ENCODE data around the gene FILIP1L. TPM values are rescaled to one million over a fixed set of nuclear protein-coding genes. Genes with fewer than 3 reads are reported as not detected.

The FILIP1L gene
- total and polyA plus RNA-seq, 5 donors = 42.2 to 88.3 (median 56.4) TPM

- intact Hi-C loops (cut with DNase I) = no loop called here
- H3K4me1 ChIP-seq (ENCODE audit: control insufficient read depth, insufficient read depth, low read length) = peaks cover 3% of the 10 kb centered on the region
- WGBS = 52% methylated on average over 2 of the region's 2 CpGs
These were observed 255.8 kb downstream of the FILIP1L start for GRCh38 chr3:99858469-99858868.

GRCh38 chr3:99857278-99857677 is 257.0 kb downstream of the FILIP1L start:
- no peaks in the 10 kb centered on the region for H3K9me3 ChIP-seq (ENCODE audit: control insufficient read depth, low read length)
- H3K27me3 ChIP-seq (ENCODE audit: control insufficient read depth, insufficient read depth) = no peaks in the 10 kb centered on the region
- 44% methylated on average over 1 of the region's 1 CpG for WGBS
- no peak overlapping the region for H3K27ac ChIP-seq (ENCODE audit: low read length)
- H3K4me1 ChIP-seq (ENCODE audit: control insufficient read depth, insufficient read depth, low read length) = no peaks in the 10 kb centered on the region
- intact Hi-C loops (cut with DNase I) = no loop called here
- no peak for DNase-seq
- ATAC-seq = no peak
- H3K4me3 ChIP-seq (ENCODE audit: low read length) = no peak overlapping the region

More at GRCh38 chr3:99858469-99858868, 255.8 kb downstream of the FILIP1L start:
- Histone ChIP-seq H3K27me3 (ENCODE audit: control insufficient read depth, insufficient read depth) (no peaks in the 10 kb centered on the region), H3K4me3 (ENCODE audit: low read length) (no peak overlapping the region), H3K27ac (ENCODE audit: low read length) (peak overlapping the region; percentile 48), H3K9me3 (ENCODE audit: control insufficient read depth, low read length) (no peaks in the 10 kb centered on the region)
- ATAC-seq = no peak
- no peak for DNase-seq

DNA sequence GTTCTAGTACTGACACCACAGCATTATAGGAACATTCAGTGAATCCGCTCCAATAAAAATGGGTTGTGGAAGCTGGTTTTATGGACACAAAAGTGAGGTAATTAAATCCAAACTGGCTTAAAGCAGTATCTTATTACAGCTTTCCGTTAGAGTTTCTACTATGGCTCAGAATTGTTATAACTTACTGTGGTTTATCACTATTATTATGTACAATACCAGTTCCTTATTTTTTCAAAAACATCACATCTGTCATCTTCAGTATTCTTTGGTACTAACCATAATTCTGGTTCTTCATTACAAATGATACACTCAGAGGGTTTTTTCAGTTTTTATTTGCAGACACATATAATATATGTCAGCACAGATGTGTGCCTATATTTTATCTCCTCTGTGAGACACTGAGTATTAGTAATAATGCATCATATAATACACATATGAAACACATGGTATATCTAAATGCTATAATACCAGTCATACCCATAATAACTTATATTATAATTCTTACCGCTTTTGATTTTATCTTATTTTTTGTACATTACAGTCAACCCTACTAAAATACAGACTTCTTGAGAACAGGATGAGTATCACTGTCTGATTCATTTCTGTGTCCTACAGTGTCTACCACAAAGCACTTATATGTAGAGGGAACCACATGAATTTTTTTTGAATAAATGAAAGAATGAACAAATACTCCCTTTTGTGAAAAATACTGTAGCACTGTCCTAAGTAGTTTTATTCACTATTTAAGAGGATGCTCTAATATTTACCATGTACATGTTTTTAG is 257.7 kb downstream of the FILIP1L start:
- WGBS = 84% methylated on average over 3 of the region's 3 CpGs
- DNase-seq = no peak
- Histone ChIP-seq H3K9me3 (ENCODE audit: control insufficient read depth, low read length) (no peaks in the 10 kb centered on the region), H3K27ac (ENCODE audit: low read length) (no peak overlapping the region), H3K4me3 (ENCODE audit: low read length) (no peak overlapping the region), H3K27me3 (ENCODE audit: control insufficient read depth, insufficient read depth) (no peaks in the 10 kb centered on the region), H3K4me1 (ENCODE audit: control insufficient read depth, insufficient read depth, low read length) (no peaks in the 10 kb centered on the region)
- no peak for ATAC-seq
- intact Hi-C loops (cut with DNase I) = no loop called here

- ATAC-seq (no peak), DNase-seq (no peak)
- Histone ChIP-seq H3K27me3 (ENCODE audit: control insufficient read depth, insufficient read depth) (no peaks in the 10 kb centered on the region), H3K27ac (ENCODE audit: low read length) (no peak overlapping the region), H3K9me3 (ENCODE audit: control insufficient read depth, low read length) (no peaks in the 10 kb centered on the region), H3K4me1 (ENCODE audit: control insufficient read depth, insufficient read depth, low read length) (no peaks in the 10 kb centered on the region), H3K4me3 (ENCODE audit: low read length) (no peak overlapping the region)
- WGBS = 84% methylated on average over 1 of the region's 1 CpG
- intact Hi-C loops (cut with DNase I) = no loop called here
These were observed 258.4 kb downstream of the FILIP1L start for GRCh38 chr3:99855900-99856299.

- DNase-seq = no peak
- H3K27me3 ChIP-seq (ENCODE audit: control insufficient read depth, insufficient read depth) = no peaks in the 10 kb centered on the region
- peaks cover 2% of the 10 kb centered on the region for H3K4me1 ChIP-seq (ENCODE audit: control insufficient read depth, insufficient read depth, low read length)
- no peaks in the 10 kb centered on the region for H3K9me3 ChIP-seq (ENCODE audit: control insufficient read depth, low read length)
- 75% methylated on average over 1 of the region's 1 CpG for WGBS
- intact Hi-C loops (cut with DNase I) = no loop called here
- H3K27ac ChIP-seq (ENCODE audit: low read length) = no peak overlapping the region
- no peak for ATAC-seq
- H3K4me3 ChIP-seq (ENCODE audit: low read length) = no peak overlapping the region
These were observed 259.5 kb downstream of the FILIP1L start for GRCh38 chr3:99854756-99855298.

DNA sequence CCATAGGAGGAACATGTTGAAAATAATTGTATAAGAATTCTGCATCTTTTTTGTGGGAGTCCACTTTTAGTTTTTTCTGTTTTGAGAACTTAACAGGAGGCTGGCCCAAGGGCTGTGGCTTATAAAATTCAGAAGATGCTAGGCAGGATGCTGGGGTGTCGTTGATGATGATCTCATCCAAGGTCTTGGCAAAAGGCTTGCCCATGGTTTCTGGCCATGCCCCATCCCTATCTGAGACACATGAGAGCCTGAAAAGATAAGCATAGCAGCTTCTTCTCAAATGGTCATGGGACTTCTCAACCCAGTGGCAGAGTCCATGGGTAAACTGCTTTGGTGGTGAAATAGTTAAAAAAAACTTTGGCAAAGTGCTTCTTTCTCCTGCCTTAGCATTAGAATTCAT is 261.4 kb downstream of the FILIP1L start:
- no peak overlapping the region for H3K27ac ChIP-seq (ENCODE audit: low read length)
- H3K4me3 ChIP-seq (ENCODE audit: low read length) = no peak overlapping the region
- intact Hi-C loops (cut with DNase I) = no loop called here
- H3K27me3 ChIP-seq (ENCODE audit: control insufficient read depth, insufficient read depth) = no peaks in the 10 kb centered on the region
- ATAC-seq = no peak
- DNase-seq = no peak
- WGBS = 38% methylated on average over 1 of the region's 1 CpG
- H3K4me1 ChIP-seq (ENCODE audit: control insufficient read depth, insufficient read depth, low read length) = peaks cover 2% of the 10 kb centered on the region
- H3K9me3 ChIP-seq (ENCODE audit: control insufficient read depth, low read length) = no peaks in the 10 kb centered on the region

DNA sequence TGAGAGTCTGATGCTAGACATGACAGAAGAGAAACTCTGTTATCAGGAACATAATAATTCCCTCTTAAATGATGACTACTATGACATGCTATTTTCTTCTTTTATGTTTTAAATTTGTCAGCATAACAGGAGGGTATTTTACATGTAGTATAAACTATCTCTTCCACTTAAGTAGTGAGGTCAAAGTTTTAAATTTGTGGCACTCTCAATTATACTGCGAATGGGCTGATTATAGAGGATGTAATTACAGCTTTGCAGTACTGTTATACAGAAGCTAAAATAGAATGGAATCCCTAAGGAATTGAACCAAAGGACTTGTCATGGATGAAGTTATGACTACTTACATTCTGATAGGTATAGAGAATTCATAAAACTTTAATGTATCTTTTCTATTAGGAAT is 262.3 kb downstream of the FILIP1L start:
- Histone ChIP-seq H3K4me3 (ENCODE audit: low read length) (no peak overlapping the region), H3K4me1 (ENCODE audit: control insufficient read depth, insufficient read depth, low read length) (peaks cover 2% of the 10 kb centered on the region), H3K27me3 (ENCODE audit: control insufficient read depth, insufficient read depth) (no peaks in the 10 kb centered on the region), H3K9me3 (ENCODE audit: control insufficient read depth, low read length) (no peaks in the 10 kb centered on the region), H3K27ac (ENCODE audit: low read length) (no peak overlapping the region)
- no peak for ATAC-seq
- no peak for DNase-seq
- intact Hi-C loops (cut with DNase I) = no loop called here
- WGBS = 70% methylated on average over 1 of the region's 1 CpG

- Histone ChIP-seq H3K4me1 (ENCODE audit: control insufficient read depth, insufficient read depth, low read length) (peaks cover 5% of the 10 kb centered on the region), H3K4me3 (ENCODE audit: low read length) (no peak overlapping the region), H3K27ac (ENCODE audit: low read length) (no peak overlapping the region), H3K9me3 (ENCODE audit: control insufficient read depth, low read length) (no peaks in the 10 kb centered on the region), H3K27me3 (ENCODE audit: control insufficient read depth, insufficient read depth) (no peaks in the 10 kb centered on the region)
- intact Hi-C loops (cut with DNase I) = no loop called here
- 88% methylated on average over 6 of the region's 6 CpGs for WGBS
- DNase-seq (no peak), ATAC-seq (no peak)
These were observed 263.7 kb downstream of the FILIP1L start for GRCh38 chr3:99850608-99851007.

- Histone ChIP-seq H3K4me3 (ENCODE audit: low read length) (no peak overlapping the region), H3K27me3 (ENCODE audit: control insufficient read depth, insufficient read depth) (no peaks in the 10 kb centered on the region), H3K4me1 (ENCODE audit: control insufficient read depth, insufficient read depth, low read length) (peaks cover 8% of the 10 kb centered on the region), H3K27ac (ENCODE audit: low read length) (no peak overlapping the region), H3K9me3 (ENCODE audit: control insufficient read depth, low read length) (no peaks in the 10 kb centered on the region)
- DNase-seq = peak in 2 of 3 donors; percentile 39 to 45
- intact Hi-C loops (cut with DNase I) = loop anchor here in 2 of 4 donors (5.0 to 10.0 kb wide), 2 partner anchors 206 to 409 kb away; no protein-coding TSS in a partner anchor
- 72% methylated on average over 6 of the region's 6 CpGs for WGBS
- no peak for ATAC-seq
These were observed 265.9 kb downstream of the FILIP1L start for GRCh38 chr3:99848433-99848832.

- intact Hi-C loops (cut with DNase I) = loop anchor here in 2 of 4 donors (5.0 to 10.0 kb wide), 2 partner anchors 208 to 411 kb away; no protein-coding TSS in a partner anchor
- ATAC-seq = peak; percentile 54 to 64
- WGBS = 16% methylated on average over 6 of the region's 6 CpGs
- Histone ChIP-seq H3K9me3 (ENCODE audit: control insufficient read depth, low read length) (no peaks in the 10 kb centered on the region), H3K27me3 (ENCODE audit: control insufficient read depth, insufficient read depth) (no peaks in the 10 kb centered on the region), H3K4me1 (ENCODE audit: control insufficient read depth, insufficient read depth, low read length) (peaks cover 8% of the 10 kb centered on the region), H3K4me3 (ENCODE audit: low read length) (no peak overlapping the region), H3K27ac (ENCODE audit: low read length) (no peak overlapping the region)
- DNase-seq = no peak
These were observed 267.7 kb downstream of the FILIP1L start for GRCh38 chr3:99846477-99847160.

DNA sequence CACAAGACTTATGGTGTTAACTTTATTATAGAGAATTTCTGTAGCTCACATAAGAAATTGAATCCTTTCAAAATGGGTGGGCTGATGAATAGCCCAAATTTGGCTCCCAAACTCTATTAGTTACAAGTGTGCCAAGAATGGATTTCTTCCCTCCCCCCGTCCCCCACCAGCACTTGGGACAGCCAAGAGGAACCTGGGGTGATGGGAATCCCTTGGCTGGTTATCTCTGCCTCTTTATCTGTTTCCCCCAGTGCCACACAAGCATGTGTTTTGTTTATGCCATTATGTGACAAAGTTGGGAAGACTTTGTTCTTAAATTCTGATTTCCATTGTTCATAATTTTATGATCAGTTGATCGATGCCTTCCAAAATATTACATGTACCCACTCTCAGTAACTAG is 268.3 kb downstream of the FILIP1L start:
- peak in 1 of 2 donors; percentile 12 for ATAC-seq
- H3K4me3 ChIP-seq (ENCODE audit: low read length) = no peak overlapping the region
- peaks cover 8% of the 10 kb centered on the region for H3K4me1 ChIP-seq (ENCODE audit: control insufficient read depth, insufficient read depth, low read length)
- H3K27ac ChIP-seq (ENCODE audit: low read length) = no peak overlapping the region
- intact Hi-C loops (cut with DNase I) = loop anchor here in 2 of 4 donors (5.0 to 10.0 kb wide), 2 partner anchors 209 to 411 kb away; no protein-coding TSS in a partner anchor
- H3K9me3 ChIP-seq (ENCODE audit: control insufficient read depth, low read length) = no peaks in the 10 kb centered on the region
- WGBS = 33% methylated on average over 2 of the region's 2 CpGs
- DNase-seq = no peak
- no peaks in the 10 kb centered on the region for H3K27me3 ChIP-seq (ENCODE audit: control insufficient read depth, insufficient read depth)
